HG03135 (cell line): ENCODE results near the gene SELENON.

Source experiments
- ATAC-seq: cut with Tn5 transposase; IDR thresholded peaks from one replicate; pipeline ENCODE4 v1.9.1; 2021; ENCODE audit warnings: mild to moderate bottlenecking, moderate library complexity; ENCODE audit not compliant: unreplicated experiment

The SELENON gene

DNA sequence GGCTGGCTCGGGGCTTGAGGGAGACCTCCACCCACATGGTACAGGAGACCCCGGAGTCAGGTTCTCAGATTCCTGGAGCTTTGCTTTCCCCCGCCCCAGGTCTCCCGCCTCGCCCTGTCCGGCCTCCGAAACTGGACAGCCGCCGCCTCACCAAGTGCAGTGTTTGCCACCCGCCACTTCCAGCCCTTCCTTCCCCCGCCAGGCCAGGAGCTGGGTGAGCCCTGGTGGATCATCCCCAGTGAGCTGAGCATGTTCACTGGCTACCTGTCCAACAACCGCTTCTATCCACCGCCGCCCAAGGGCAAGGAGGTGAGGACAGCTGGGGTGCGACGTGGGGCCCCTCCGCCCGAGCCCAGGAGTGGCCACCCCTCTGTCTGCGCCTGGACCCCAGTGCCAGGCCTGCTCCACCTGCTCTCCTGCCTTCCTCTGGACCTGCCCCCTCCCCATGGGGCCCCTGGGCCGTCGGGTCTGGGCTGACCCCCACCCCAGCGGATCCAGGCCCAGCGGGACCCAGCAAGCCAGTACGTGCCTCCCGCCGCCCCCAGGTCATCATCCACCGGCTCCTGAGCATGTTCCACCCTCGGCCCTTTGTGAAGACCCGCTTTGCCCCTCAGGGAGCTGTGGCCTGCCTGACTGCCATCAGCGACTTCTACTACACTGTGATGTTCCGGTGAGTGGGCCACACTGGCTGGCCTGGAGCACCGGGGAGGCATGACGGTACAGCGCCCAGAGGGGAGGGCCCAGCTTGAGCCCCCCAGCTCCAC lies 8.7 kb downstream of the SELENON start:
- no peak for ATAC-seq

DNA sequence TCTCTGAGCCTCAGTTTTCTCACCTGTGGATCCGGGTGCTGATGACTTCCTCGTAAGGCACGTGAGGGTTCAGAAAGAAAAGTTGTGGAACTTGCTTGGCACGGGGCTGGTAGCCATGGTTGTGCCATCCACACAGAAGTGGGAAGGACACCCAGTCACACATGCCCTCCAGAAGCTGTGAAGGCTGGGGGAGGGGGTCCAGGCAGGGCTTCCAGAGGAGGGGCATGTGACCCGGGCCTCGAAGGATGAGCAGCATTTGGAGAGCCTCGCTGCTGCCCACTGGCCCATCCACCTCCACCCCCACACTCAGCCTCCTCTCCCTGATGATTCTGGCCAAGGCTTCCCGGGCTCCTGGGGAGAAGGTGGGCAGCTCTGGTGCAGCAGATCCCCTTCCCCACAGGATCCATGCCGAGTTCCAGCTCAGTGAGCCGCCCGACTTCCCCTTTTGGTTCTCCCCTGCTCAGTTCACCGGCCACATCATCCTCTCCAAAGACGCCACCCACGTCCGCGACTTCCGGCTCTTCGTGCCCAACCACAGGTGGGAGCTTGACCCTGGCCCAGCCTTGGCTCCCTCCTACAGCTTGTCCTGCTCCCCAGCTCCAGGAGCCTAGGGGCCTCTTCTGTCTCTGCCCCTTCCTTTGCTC lies 9.4 kb downstream of the SELENON start:
- ATAC-seq: no peak

DNA sequence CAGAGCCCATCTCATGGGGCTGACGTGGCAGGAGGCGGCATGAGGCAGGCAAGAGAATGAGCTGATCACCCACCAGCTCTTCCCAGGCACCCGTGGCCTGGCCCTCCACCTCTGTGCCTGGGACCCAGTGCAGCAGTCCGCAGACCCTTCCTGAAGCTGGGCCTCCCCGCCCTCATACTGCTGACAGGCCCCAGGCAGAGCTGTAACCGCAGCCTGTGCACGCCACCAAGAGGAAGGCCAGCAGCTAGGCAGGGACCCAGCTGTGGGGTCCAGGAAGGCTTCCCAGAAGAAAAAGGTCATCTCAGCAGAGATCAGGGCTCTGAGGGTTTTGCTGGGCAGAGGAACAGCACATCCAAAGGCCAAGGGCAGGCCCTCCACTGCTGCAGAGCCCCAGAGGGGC lies 9.9 kb downstream of the SELENON start:
- ATAC-seq: no peak

DNA sequence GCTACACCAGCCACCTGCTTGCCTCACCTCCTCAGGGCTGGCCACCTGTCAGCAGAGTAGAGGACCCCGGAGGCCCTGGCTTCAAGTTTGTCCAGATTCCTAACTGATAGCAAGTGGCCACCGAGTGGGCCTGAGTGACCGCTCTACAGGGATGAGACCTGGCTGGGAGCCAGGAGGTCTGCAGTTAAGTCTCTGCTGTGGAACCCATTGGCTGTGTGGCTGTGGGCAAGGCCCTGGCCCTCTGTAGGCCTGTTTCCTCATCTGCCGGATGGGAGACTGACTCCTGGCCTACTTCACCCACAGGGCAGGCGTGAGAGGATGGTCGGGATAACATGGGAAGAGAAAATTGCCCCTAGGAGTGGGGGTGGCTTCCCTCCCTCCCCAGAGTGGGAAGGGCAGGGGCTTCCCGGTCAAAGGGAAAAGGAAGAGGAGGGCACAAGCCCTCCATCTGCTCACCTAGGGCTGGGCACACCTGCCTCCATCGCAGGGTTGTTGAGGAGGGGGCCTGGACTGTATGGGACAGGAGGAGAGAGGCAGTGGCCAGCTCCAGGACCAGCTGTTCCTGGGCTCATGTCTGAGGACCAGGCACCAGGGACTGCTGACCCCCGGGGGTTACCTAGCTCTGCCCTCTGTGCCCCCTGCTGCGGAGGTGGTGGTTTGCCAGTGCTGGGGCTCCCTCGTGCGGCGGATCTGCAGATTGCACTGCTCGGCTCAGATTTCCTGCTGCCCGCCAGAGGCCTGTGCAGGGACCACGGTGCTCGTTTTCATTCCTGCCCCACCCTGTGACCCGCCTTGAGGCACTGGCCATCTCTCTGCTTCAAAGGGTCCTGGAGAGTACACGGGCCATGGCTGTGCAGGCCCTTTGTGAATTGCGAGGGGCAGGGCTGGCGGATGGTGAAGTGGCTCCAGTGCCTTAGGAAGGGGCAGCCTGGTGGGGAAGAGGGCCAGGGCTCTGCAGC lies 10.6 kb downstream of the SELENON start:
- ATAC-seq: no peak

DNA sequence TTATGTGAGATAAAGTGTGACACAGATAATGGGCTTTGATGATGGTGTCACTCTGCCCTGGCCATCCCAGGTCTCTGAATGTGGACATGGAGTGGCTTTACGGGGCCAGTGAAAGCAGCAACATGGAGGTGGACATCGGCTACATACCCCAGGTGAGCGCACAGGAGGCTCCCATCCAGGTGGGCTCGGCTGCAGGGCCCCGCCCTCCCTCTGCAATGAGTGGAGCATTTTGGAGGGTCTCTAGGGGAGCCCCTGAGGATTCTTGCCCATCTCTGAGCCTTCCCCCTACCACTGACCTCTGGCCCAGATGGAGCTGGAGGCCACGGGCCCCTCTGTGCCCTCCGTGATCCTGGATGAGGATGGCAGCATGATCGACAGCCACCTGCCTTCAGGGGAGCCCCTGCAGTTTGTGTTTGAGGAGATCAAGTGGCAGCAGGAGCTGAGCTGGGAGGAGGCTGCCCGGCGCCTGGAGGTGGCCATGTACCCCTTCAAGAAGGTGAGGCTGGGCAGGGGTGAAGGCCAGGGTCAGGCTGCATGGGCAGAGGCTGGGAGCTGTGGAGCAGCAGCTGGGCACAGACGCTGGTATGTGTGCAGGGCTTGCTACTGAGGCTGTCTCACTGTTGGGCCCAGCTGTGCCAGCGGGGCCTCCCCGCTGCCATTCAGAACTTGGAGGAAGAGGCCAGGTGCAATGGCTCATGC lies 11.5 kb downstream of the SELENON start:
- ATAC-seq: no peak

DNA sequence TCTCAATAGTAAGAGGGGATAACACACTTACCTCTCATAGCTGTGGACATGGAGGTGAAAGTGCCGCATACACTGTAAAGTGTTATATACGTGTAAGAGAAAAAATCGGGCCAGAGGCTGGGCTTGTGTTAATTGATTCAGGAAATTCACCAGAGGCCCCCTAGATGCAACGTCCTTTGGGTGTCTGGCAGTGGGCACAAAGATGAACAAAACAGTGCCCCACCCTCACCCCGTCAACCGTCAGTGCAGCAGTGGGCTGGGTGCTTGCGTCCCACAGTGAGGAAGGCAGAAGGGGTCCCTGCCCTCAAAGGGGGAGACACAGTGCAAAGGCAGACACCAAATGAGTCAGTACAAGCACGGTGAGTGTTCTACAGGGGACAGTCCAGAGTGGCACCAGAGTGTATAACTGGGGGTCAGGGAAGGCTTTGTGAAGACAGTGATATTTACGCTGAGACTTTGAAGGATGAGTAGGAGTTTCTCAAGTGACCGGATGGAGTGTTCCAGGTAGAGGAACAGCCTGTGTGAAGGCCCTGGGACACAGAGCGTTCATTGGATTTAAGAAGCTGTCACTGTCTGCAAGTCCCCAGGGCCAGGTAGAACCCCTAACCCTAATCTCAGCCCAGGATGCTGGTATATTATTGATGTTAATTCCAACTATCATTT lies 13.2 kb downstream of the SELENON start:
- ATAC-seq: no peak

DNA sequence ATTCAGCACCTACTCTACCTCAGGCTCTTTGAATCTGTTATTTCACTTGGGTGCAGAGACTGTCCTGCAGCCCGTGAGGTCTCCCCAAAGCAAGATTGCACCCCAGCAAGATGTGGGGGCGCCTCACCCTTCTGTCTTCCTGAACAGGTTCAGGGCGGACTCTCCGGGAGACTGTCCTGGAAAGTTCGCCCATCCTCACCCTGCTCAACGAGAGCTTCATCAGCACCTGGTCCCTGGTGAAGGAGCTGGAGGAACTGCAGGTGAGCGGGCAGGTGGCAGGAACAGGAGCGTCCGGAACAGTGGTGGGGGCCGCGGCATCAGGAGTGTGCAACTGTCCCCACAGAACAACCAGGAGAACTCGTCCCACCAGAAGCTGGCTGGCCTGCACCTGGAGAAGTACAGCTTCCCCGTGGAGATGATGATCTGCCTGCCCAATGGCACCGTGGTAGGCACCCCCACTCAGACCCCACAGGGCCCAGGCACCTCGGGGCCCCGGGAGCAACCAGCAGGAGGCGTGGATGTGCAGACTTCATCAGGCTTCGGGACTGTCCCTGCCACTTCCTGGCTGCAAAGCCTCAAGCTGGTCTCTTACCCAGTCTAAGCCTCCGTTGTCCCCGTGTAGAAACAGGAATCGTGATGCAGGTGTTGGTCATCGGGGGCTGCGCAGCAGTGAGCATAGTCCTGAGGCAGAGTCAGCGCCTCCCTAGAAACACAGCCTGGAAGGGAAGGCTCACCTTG lies 13.9 kb downstream of the SELENON start:
- no peak for ATAC-seq

DNA sequence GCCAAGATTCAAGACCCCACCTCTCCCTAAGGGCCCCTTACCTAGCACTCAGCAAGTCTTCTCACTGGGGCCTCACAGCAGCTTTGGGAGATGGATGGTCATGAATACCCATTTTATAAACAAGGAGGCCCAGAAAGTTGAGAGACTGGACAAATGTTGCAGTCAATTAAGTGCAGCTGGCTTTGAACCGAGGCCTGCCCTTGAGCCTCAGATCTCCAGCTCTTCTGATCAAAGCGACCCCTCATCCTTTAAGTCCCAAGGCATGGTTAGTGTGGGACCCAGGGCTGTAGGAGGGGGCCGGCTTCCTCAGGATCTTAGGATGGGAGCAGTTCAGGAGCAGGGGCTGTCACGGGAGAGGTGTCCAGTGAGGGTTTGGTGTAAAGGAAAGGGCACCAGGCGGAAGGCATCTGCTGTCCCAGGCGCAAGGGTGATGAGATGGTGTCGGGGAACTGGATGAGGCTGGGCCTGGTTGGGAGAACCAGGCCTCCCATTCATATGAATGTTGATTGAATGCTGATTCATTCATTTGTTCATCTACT lies 14.6 kb downstream of the SELENON start:
- no peak for ATAC-seq

DNA sequence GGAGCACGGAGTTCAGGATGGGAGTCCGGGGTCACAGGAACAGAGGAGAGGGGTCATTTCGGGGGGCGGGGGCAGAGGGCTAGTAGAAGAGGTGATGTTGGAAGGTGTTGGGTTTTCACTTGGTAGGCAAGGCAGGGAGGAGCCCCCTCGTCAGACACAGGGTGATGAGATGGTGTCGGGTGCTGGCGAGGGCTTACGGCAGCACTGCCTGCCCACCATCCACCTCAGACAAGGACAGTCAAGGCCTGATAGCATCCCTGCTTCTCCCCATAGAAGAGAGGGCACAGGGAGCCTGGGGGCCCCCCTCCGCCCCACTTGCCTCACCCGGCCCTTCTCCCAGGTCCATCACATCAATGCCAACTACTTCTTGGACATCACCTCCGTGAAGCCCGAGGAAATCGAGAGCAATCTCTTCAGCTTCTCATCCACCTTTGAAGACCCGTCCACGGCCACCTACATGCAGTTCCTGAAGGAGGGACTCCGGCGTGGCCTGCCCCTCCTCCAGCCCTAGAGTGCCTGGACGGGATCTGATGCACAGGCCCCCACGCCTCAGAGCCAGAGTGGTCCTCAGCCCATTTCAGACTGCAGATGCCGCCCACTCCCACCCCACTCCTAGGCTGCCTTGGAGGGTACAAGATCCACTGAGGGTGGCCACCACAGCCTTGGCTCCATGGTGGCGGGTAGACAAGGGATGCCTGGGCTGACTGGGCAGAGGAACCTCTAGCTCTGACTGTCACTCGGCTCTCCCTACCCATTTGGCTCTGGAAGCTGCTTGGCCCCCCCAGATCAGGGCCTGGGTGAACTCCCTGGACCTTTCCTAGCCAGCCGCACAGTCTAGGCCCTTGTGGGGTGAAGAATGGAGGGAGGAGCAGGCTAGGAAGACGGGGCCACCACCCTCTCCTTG lies 15.5 kb downstream of the SELENON start:
- ATAC-seq: no peak

DNA sequence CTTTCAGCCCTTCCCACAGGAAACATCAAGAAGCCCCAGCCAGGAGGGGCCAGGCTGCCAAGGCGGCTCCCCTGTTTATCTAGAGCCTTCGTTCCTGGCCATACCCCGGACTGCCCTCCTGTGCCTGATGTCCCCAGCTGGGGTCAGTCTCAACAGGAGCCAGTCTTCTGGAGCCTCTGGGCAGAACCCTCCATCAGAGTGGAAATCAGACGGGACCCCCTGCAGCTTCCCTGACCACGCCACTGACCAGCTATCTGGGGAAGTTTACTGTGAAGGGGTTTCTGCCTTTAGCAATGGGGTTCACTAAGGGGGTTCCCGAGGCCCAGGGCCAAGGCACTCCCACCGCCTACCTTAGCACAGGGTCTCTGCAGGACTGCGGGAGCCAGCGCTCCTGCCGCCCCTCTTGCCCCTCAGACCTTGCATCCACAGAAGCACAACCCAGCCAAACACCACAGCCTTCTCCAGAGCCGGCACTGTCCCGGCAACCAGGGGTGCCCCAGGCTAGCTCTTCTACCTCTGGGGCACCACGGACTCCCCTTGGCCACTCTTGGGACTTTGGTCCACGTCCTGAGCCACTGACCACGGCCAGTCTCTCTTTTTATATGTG lies 16.2 kb downstream of the SELENON start:
- no peak for ATAC-seq

DNA sequence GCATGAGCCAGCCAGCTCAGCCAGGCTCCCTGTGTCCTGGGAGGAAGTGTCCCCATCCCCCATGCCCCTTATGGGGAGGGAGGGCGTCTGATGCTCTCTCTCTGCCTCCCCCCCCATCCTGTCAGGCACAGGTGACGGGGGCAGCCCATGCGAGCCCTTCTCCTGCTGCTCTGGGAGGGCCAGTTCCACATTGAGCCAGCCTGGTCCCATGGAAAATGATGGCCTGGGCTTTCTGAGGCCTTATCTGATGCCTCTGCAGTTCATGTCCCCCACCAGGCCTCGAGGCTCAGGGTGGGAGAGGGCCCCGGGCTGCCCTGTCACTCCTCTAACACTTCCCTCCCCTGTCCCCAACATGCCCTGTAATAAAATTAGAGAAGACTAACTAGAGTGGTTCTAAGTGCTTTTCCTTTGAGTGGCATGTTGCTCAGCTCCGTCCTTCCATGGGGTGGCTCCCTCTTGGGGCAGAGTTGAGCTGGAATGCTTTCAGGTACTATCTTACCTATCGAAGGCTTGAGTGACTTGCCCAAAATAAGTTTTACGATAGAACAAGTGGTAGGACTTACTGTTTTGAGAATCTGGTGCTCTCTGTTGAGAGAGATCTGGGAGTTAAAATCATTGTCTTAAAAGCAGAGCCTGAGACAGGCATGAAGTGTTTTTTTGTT lies 18.0 kb downstream of the SELENON start:
- ATAC-seq: no peak

DNA sequence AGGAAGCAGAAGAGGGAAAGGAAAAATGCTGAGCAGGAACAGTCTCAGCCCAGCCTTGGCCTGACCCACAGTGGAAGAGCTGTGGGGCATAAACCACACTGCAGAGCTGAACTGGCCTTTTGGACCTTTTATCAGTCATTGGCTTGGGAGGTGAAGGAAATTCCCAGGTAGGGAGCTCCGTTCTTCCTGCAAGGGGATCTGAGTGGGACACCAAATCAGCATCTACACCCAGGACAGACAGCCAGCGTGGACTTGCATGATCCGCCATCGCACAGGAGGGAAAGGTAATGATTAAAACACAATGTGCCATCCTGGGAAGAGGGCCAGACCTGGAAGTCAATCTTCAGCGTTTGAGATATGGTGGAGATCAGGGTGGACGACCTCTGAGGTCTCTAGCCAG lies 18.6 kb downstream of the SELENON start:
- ATAC-seq: no peak

DNA sequence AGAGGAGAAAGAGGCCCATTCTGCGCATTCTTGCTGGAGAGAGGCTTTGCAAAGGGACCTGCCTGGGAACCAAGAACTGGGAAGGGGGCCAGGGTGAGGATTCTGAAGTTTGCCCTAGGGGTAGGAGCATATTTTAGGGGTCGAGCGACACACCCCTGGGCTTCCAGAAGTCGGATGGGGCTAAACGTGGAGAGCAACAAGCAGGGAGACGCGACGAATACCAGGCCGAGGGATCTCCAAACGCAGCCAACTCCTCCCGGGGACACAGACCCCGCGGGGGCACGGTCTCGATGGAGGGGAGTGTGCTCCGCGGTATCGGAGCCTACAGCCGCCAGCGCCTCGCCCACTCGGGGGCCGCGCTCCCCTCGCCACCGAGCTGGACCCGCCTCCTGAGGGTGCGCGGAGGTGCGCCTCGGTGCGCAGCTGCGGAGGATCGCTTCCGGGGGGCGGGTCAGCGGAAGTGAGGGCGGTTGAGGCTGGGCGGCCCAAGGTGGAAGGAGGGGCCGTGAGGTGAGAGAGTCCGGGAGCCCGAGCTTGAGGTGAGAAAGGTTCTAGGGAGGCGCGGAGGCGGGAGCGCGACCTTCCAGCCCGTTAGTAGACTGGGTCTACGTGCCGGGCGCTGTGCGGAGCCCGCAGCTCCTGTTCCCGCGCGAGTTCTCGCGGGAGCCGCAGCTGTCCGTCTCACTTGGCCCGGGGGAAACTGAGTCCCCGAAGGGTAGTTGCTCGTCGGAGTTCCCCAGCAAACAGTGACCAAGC lies 19.7 kb downstream of the SELENON start, which contains the start of gene MTFR1L:
Gene MTFR1L (plus strand): TSS at position 464 of the 756 bp plus-strand sequence. CDS start 3,151 bp downstream, outside the sequence.
- peak; percentile 75 for ATAC-seq

DNA sequence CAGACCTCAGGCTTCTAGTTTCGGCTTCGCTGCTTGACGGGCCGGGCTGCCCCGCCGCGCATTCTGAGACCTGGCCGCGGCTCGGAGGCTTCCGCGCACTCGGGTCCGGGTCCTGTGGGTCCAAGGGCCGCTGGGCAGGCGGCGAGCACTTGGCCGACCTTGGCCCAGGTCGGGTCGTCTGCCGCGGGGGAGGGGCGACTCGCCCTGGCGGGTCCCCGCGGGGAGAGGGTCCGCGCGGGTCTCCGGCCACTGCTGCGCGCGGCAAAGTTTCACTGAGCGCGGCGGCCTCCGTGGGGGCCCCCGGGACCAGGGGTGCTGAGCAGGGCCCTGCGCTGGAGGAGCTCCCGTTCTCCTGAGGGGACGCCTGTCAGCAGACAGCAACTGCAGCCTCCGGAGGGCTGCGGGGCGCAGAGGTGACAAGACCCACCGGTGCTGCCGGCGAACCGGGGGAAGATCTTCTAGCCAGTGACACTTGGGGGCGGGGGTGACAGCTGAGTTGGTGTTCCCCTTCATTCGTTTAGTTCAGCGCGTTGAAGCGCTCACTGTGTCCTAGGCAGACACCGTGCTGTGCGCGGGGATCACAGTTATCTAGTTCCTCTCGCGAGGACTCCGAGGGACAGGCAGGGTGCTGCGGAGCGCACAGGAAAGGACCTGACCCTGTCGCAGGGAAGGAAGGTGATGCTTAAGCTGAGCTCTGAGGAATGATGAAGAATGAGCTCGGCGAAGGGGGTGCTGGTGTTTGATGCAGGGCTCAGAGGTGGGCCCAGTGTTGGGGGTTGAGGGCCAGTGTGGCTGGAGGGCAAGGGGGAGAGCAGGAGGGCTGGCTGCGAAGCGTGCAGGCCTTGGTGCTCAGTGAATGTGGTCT lies 20.5 kb downstream of the SELENON start:
- peak; percentile 48 for ATAC-seq

DNA sequence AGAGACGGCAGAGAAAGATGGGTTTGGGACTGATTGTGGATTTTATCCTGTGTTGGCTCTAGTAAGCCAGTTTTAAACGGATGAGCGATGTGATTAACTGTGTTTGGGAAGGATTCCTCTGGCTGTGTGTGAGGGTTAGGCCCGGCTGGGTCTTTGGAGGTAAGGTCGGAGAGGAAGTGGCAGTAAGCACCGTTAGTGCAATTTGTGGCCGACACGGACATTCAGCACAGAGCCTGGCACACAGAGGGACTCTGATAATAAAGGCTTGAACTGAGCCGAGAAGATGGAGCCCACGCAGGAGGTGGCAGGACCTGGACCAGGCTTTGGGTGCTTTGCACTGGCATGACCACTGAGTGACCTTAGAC lies 21.1 kb downstream of the SELENON start:
- no peak for ATAC-seq

DNA sequence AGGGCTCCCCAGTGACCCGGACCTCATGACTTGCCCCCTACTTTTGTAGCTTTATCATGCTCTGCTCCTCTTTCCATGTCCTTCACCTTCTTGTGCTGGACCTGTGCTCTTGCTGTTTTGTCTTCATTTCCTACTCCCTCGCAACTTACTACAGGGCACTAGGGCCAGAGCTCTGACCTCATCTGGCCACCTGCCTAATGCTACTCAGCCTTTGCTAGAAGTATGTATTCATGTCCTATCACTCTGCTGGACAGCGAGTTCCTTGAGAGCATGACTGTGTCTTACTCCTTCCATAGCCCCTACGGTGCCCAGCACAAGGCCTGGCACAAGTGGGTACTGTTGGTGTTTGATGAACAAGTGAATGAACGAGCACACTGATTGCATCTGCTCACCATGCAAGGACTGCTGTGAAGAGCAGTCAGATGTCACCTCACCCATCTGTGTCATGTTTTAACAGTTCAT lies 21.7 kb downstream of the SELENON start:
- no peak for ATAC-seq
